HEK293 (cell line): ENCODE results near the gene NR2C2.
"Not testable (repeated sequence)": the region's sequence is repeated elsewhere in the genome, so short reads cannot be mapped to it uniquely, and the experiment has no call there.

Experiments used
- CTCF ChIA-PET: fragments of 350-600 bp; formaldehyde crosslinking; extraction: SDS; loops from one replicate; lab custom pipeline; 2021; ENCODE audit warnings: antibody characterized with exemption; lab: Yijun Ruan, JAX
- POLR2A ChIA-PET: fragments of 300-600 bp; formaldehyde crosslinking; extraction: SDS; loops from one replicate; lab custom pipeline; 2020; ENCODE audit warnings: antibody characterized with exemption, inconsistent platforms; lab: Yijun Ruan, JAX
- H3K27ac ChIP-seq: fragments of 200-500 bp; sonication (Bioruptor generic); 2 replicates; pipeline ENCODE4 v1.5.1; 2014; ENCODE audit warnings: low read depth, low read length, control low read depth, inconsistent platforms; ENCODE audit errors: extremely low read depth
- H3K36me3 ChIP-seq, 2 experiments: fragments of 200-500 bp in 1 of 2; sonication (Bioruptor generic) in 1 of 2; 1 replicate in 1 of 2; 2 replicates in 1 of 2; pipeline ENCODE4 v1.5.1; 2014 to 2017; ENCODE audit warnings: inconsistent platforms in 2 of 2, low read length in 2 of 2; ENCODE audit not compliant: control insufficient read depth in 2 of 2, insufficient read depth in 1 of 2
- H3K4me1 ChIP-seq: fragments of 200-500 bp; sonication (Bioruptor generic); 2 replicates; pipeline ENCODE4 v1.5.1; 2014; ENCODE audit warnings: mild to moderate bottlenecking, low read length, inconsistent platforms; ENCODE audit not compliant: control insufficient read depth, insufficient read depth
- H3K4me3 ChIP-seq: 2 replicates; pipeline ENCODE4 v1.5.1; 2011; ENCODE audit warnings: low read depth, mild to moderate bottlenecking, control low read depth, low read length, moderate library complexity
- H3K9me3 ChIP-seq: fragments of 200-500 bp; sonication (Bioruptor generic); 2 replicates; pipeline ENCODE4 v1.5.1; 2014; ENCODE audit warnings: low read depth, low read length, inconsistent platforms; ENCODE audit not compliant: control insufficient read depth, insufficient read depth
- AEBP2 ChIP-seq: fragments of 450-650 bp; formaldehyde crosslinking; IDR thresholded peaks from 2 replicates; pipeline ENCODE4 v1.5.1; 2016; ENCODE audit warnings: missing biosample characterization, missing genetic modification characterization, borderline replicate concordance
- GLIS2 ChIP-seq: fragments of 450-650 bp; formaldehyde crosslinking; IDR thresholded peaks from 2 replicates; pipeline ENCODE4 v1.5.1; 2016; ENCODE audit warnings: missing biosample characterization, missing genetic modification characterization
- PRDM4 ChIP-seq: fragments of 450-650 bp; formaldehyde crosslinking; IDR thresholded peaks from 2 replicates; pipeline ENCODE4 v1.5.1; 2017; ENCODE audit warnings: missing biosample characterization, missing genetic modification characterization
- SP7 ChIP-seq: fragments of 450-650 bp; formaldehyde crosslinking; IDR thresholded peaks from 2 replicates; pipeline ENCODE4 v1.5.1; 2016; ENCODE audit warnings: missing biosample characterization, missing genetic modification characterization
- TRIM28 ChIP-seq: IDR thresholded peaks from 2 replicates; pipeline ENCODE4 v1.6.1; 2011; ENCODE audit warnings: low read length, control low read depth, borderline replicate concordance
- ZBTB20 ChIP-seq: fragments of 450-650 bp; formaldehyde crosslinking; IDR thresholded peaks from 2 replicates; pipeline ENCODE4 v1.5.1; 2016; ENCODE audit warnings: missing biosample characterization, missing genetic modification characterization
- ZBTB7A ChIP-seq: fragments of 450-650 bp; formaldehyde crosslinking; IDR thresholded peaks from 2 replicates; pipeline ENCODE4 v1.5.1; 2016; ENCODE audit warnings: low read depth, missing biosample characterization, missing genetic modification characterization
- ZFP3 ChIP-seq: fragments of 450-650 bp; formaldehyde crosslinking; IDR thresholded peaks from 2 replicates; pipeline ENCODE4 v1.5.1; 2016; ENCODE audit warnings: low read depth, missing biosample characterization, missing genetic modification characterization
- ZFP41 ChIP-seq: fragments of 450-650 bp; formaldehyde crosslinking; IDR thresholded peaks from 2 replicates; pipeline ENCODE4 v1.5.1; 2016; ENCODE audit warnings: missing biosample characterization, missing genetic modification characterization, borderline replicate concordance
- ZIC2 ChIP-seq: fragments of 450-650 bp; formaldehyde crosslinking; IDR thresholded peaks from 2 replicates; pipeline ENCODE4 v1.5.1; 2016; ENCODE audit warnings: missing biosample characterization, missing genetic modification characterization
- ZNF121 ChIP-seq: fragments of 450-650 bp; formaldehyde crosslinking; IDR thresholded peaks from 2 replicates; pipeline ENCODE4 v1.5.1; 2016; ENCODE audit warnings: missing biosample characterization, missing genetic modification characterization
- ZNF146 ChIP-seq: fragments of 450-650 bp; formaldehyde crosslinking; IDR thresholded peaks from 2 replicates; pipeline ENCODE4 v1.5.1; 2016; ENCODE audit warnings: missing biosample characterization, missing genetic modification characterization
- ZNF292 ChIP-seq: fragments of 450-650 bp; formaldehyde crosslinking; IDR thresholded peaks from 2 replicates; pipeline ENCODE4 v1.5.1; 2016; ENCODE audit warnings: low read depth, missing biosample characterization, missing genetic modification characterization, borderline replicate concordance
- ZNF311 ChIP-seq: fragments of 450-650 bp; formaldehyde crosslinking; IDR thresholded peaks from 2 replicates; pipeline ENCODE4 v1.5.1; 2017; ENCODE audit warnings: missing biosample characterization, missing genetic modification characterization, borderline replicate concordance
- ZNF324 ChIP-seq: fragments of 450-650 bp; formaldehyde crosslinking; IDR thresholded peaks from 2 replicates; pipeline ENCODE4 v1.5.1; 2016; ENCODE audit warnings: missing biosample characterization, missing genetic modification characterization
- ZNF350 ChIP-seq: fragments of 450-650 bp; formaldehyde crosslinking; IDR thresholded peaks from 2 replicates; pipeline ENCODE4 v1.5.0; 2017; ENCODE audit warnings: missing biosample characterization, mild to moderate bottlenecking, missing genetic modification characterization
- ZNF433 ChIP-seq: fragments of 450-650 bp; formaldehyde crosslinking; IDR thresholded peaks from 2 replicates; pipeline ENCODE4 v1.5.1; 2016; ENCODE audit warnings: missing biosample characterization, missing genetic modification characterization, low read depth
- ZNF561 ChIP-seq: fragments of 450-650 bp; IDR thresholded peaks from 2 replicates; pipeline ENCODE4 v1.5.1; 2018; ENCODE audit warnings: missing biosample characterization, missing genetic modification characterization, borderline replicate concordance
- ZNF600 ChIP-seq: fragments of 450-650 bp; formaldehyde crosslinking; IDR thresholded peaks from 2 replicates; pipeline ENCODE4 v1.5.1; 2016; ENCODE audit warnings: missing biosample characterization, missing genetic modification characterization
- ZNF658 ChIP-seq: fragments of 450-650 bp; formaldehyde crosslinking; IDR thresholded peaks from 2 replicates; pipeline ENCODE4; 2016; ENCODE audit warnings: missing biosample characterization, missing genetic modification characterization
- ZNF664 ChIP-seq: fragments of 450-650 bp; formaldehyde crosslinking; IDR thresholded peaks from 2 replicates; pipeline ENCODE4 v1.5.1; 2016; ENCODE audit warnings: missing biosample characterization, missing genetic modification characterization
- ZNF843 ChIP-seq: fragments of 450-650 bp; formaldehyde crosslinking; IDR thresholded peaks from 2 replicates; pipeline ENCODE4 v1.5.1; 2016; ENCODE audit warnings: missing biosample characterization, missing genetic modification characterization

NR2C2 gene

GRCh38 chr3:14991151-14991742 lies 43.9 kb downstream of the NR2C2 start (continued):
- TF ChIP-seq ZIC2 = peak; percentile 54

GRCh38 chr3:14991818-14992612 lies 44.6 kb downstream of the NR2C2 start:
- no peaks in the 10 kb centered on the region for H3K9me3 ChIP-seq
- TF ChIP-seq AEBP2 (tag by site-specific recombination) = no peak
- 0 out of 2 replicates have a peak, but pooled peaks have one; percentile 16 for TF ChIP-seq ZBTB20 (tag by site-specific recombination)
- peak; percentile 85 for TF ChIP-seq ZNF121
- TF ChIP-seq, all 188 proteins: peak for 2
- Histone ChIP-seq H3K4me1 (peaks cover 16% of the 10 kb centered on the region), H3K27ac (no peak overlapping the region), H3K4me3 (no peak overlapping the region), H3K36me3 (no peaks in the 10 kb centered on the region)
- POLR2A ChIA-PET = no interaction called here
- CTCF ChIA-PET = no interaction called here

GRCh38 chr3:14997941-14998340 lies 50.6 kb downstream of the NR2C2 start:
- no peak for TF ChIP-seq SP7 (tag by site-specific recombination)
- TF ChIP-seq ZNF146 = peak; percentile 86
- Histone ChIP-seq H3K4me3 (no peak overlapping the region), H3K4me1 (peaks cover under 1% of the 10 kb centered on the region; the same call in 1 of the 2 replicates), H3K9me3 (no peaks in the 10 kb centered on the region), H3K27ac (no peak overlapping the region), H3K36me3 (no peaks in the 10 kb centered on the region)
- ChIA-PET POLR2A (no interaction called here), CTCF (no interaction called here)

- H3K27ac ChIP-seq, H3K4me1 ChIP-seq, H3K36me3 ChIP-seq, H3K4me3 ChIP-seq, POLR2A ChIA-PET, CTCF ChIA-PET, H3K9me3 ChIP-seq: not testable (repeated sequence)
These were observed 51.8 kb downstream of the NR2C2 start for GRCh38 chr3:14999182-14999581.

GRCh38 chr3:15007681-15008141 lies 60.3 kb downstream of the NR2C2 start:
- Histone ChIP-seq H3K36me3 (peaks cover 9 to 39% of the 10 kb centered on the region in 2 experiments; a peak in 2 of 3 replicates), H3K9me3 (no peaks in the 10 kb centered on the region), H3K4me1 (peaks cover 5% of the 10 kb centered on the region), H3K27ac (no peak overlapping the region), H3K4me3 (no peak overlapping the region)
- ChIA-PET CTCF (interaction anchor here (0.6 kb wide), 1 partner anchor 216 kb away, joined by 4 read pairs; no protein-coding TSS in a partner anchor), POLR2A (no interaction called here)
- no peak for TF ChIP-seq ZFP3 (tag by site-specific recombination)
- TF ChIP-seq ZNF350 = no peak
- TF ChIP-seq ZNF311 (tag by site-specific recombination) = no peak
- TF ChIP-seq ZNF561 (tag by site-specific recombination) = no peak
- TF ChIP-seq ZNF843 = no peak
- no peak for TF ChIP-seq ZFP41 (tag by site-specific recombination)
- no peak for TF ChIP-seq PRDM4 (tag by site-specific recombination)
- no peak for TF ChIP-seq ZNF433
- TF ChIP-seq TRIM28 = no peak
- no peak for TF ChIP-seq ZBTB7A
- no peak for TF ChIP-seq ZNF658
- no peak for TF ChIP-seq ZNF600
- TF ChIP-seq ZNF664 (tag by site-specific recombination) = no peak
- no peak for TF ChIP-seq ZNF292 (tag by site-specific recombination)
- TF ChIP-seq GLIS2 = no peak
- no peak for TF ChIP-seq ZNF324 (tag by site-specific recombination)
